Transverse colon (tissue), 4 donors: Measurements from ENCODE around the gene SLC30A7.

Source experiments
- CTCF ChIP-seq, 5 experiments: fragments of 200-600 bp in 3 of 5; fragments of 450-650 bp in 2 of 5; sonication (generic) in 3 of 5; IDR thresholded peaks; 1 replicate in 2 of 5; 2 replicates in 3 of 5; pipeline ENCODE4 v1.5.1; 2016 to 2017; ENCODE audit warnings: antibody characterized with exemption in 5 of 5, inconsistent platforms in 3 of 5, mild to moderate bottlenecking in 2 of 5, moderate library complexity in 1 of 5
- POLR2A ChIP-seq: fragments of 450-650 bp; IDR thresholded peaks from one replicate; pipeline ENCODE4 v1.6.1; 2016; ENCODE audit warnings: antibody characterized with exemption, mild to moderate bottlenecking, moderate library complexity
- POLR2AphosphoS5 ChIP-seq, 3 donors: sonication (generic); formaldehyde crosslinking; IDR thresholded peaks; one replicate each; pipeline ENCODE4 v1.6.1; 2016; ENCODE audit warnings: antibody characterized with exemption in 3 of 3

- TF ChIP-seq POLR2A (no peak), CTCF (IDR thresholded peaks at IDR 0.05) (no peak), POLR2AphosphoS5 (IDR thresholded peaks at IDR 0.05) (no peak)
Observed at GRCh38 chr1:100931716-100932115, 35.8 kb downstream of the SLC30A7 start.
